Measurements from ENCODE around the gene MRM3.
"Not testable (repeated sequence)": the region's sequence is repeated elsewhere in the genome, so short reads cannot be mapped to it uniquely, and the experiment has no call there.

The MRM3 gene

GRCh38 chr17:773467-774312, 8.5 kb upstream of the MRM3 start:
- H3K27ac ChIP-seq (ENCODE audit: insufficient read depth in 1 of 2, low read depth in 1 of 2, low read length in 2 of 2, poor library complexity in 1 of 2, severe bottlenecking in 2 of 2) = no peak overlapping the region
- no peak overlapping the region for H3K4me3 ChIP-seq (ENCODE audit: control insufficient read depth in 1 of 7, extremely low read depth in 1 of 7, insufficient read depth in 4 of 7, low read depth in 2 of 7, low read length in 6 of 7)
- no peaks in the 10 kb centered on the region for H3K9me3 ChIP-seq (ENCODE audit: control extremely low read depth in 1 of 5, control insufficient read depth in 4 of 5, insufficient read depth in 2 of 5, low read depth in 1 of 5, low read length in 4 of 5)
- no peak for DNase-seq
- POLR2A ChIA-PET = no interaction called here
- no peaks in the 10 kb centered on the region for H3K4me1 ChIP-seq (ENCODE audit: control extremely low read depth in 1 of 4, control insufficient read depth in 4 of 4, insufficient read depth in 4 of 4, low read length in 3 of 4)
- WGBS (ENCODE audit: insufficient coverage) = 95% methylated on average over 10 of the region's 14 CpGs
- no peaks in the 10 kb centered on the region for H3K27me3 ChIP-seq (replicated peaks in 2 of 5; ENCODE audit: control insufficient read depth in 4 of 5, insufficient read depth in 5 of 5, low read length in 4 of 5)
- H3K36me3 ChIP-seq (ENCODE audit: control insufficient read depth in 4 of 4, insufficient read depth in 4 of 4, low read length in 3 of 4) = peaks cover 22 to 82% (median 68%) of the 10 kb centered on the region in 4 experiments
- CTCF ChIA-PET = no interaction called here

DNA sequence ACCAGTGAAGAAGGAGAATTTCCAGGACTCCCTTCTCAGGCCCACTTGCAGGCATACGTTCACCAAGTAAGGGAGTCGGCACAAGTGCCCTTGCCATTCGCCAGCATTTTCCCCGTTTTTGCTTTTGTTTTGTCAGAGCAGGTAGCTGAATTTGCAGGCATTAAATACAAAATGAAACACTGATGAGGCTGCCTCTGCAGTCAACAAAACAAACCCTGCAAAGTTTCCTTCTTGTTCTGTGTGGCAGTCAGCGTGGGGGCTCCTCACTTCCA, 7.9 kb upstream of the MRM3 start:
- no peak for DNase-seq
- 98% methylated on average over 5 of the region's 5 CpGs for WGBS (ENCODE audit: insufficient coverage)
- ChIA-PET CTCF (no interaction called here), POLR2A (no interaction called here)
- Histone ChIP-seq H3K36me3 (ENCODE audit: control insufficient read depth in 4 of 4, insufficient read depth in 4 of 4, low read length in 3 of 4) (peaks cover 22 to 77% (median 65%) of the 10 kb centered on the region in 4 experiments), H3K4me3 (ENCODE audit: control insufficient read depth in 1 of 7, extremely low read depth in 1 of 7, insufficient read depth in 4 of 7, low read depth in 2 of 7, low read length in 6 of 7) (no peak overlapping the region), H3K9me3 (ENCODE audit: control extremely low read depth in 1 of 5, control insufficient read depth in 4 of 5, insufficient read depth in 2 of 5, low read depth in 1 of 5, low read length in 4 of 5) (no peaks in the 10 kb centered on the region), H3K27ac (ENCODE audit: insufficient read depth in 1 of 2, low read depth in 1 of 2, low read length in 2 of 2, poor library complexity in 1 of 2, severe bottlenecking in 2 of 2) (no peak overlapping the region), H3K27me3 (replicated peaks in 2 of 5; ENCODE audit: control insufficient read depth in 4 of 5, insufficient read depth in 5 of 5, low read length in 4 of 5) (no peaks in the 10 kb centered on the region), H3K4me1 (ENCODE audit: control extremely low read depth in 1 of 4, control insufficient read depth in 4 of 4, insufficient read depth in 4 of 4, low read length in 3 of 4) (no peaks in the 10 kb centered on the region)

GRCh38 chr17:778096-778495, 4.1 kb upstream of the MRM3 start:
- H3K4me1 ChIP-seq (ENCODE audit: control extremely low read depth in 1 of 4, control insufficient read depth in 4 of 4, insufficient read depth in 4 of 4, low read length in 3 of 4) = peaks cover 9 to 16% (median 9%) of the 10 kb centered on the region in 4 experiments
- H3K4me3 ChIP-seq (ENCODE audit: control insufficient read depth in 1 of 7, extremely low read depth in 1 of 7, insufficient read depth in 4 of 7, low read depth in 2 of 7, low read length in 6 of 7) = no peak overlapping the region
- peaks cover 21 to 52% (median 47%) of the 10 kb centered on the region in 4 experiments for H3K36me3 ChIP-seq (ENCODE audit: control insufficient read depth in 4 of 4, insufficient read depth in 4 of 4, low read length in 3 of 4)
- POLR2A ChIA-PET = no interaction called here
- DNase-seq = no peak
- no peaks in the 10 kb centered on the region for H3K27me3 ChIP-seq (replicated peaks in 2 of 5; ENCODE audit: control insufficient read depth in 4 of 5, insufficient read depth in 5 of 5, low read length in 4 of 5)
- WGBS (ENCODE audit: insufficient coverage) = 98% methylated on average over 8 of the region's 11 CpGs
- CTCF ChIA-PET = interaction anchor here (0.7 to 2.1 kb wide), 2 partner anchors 219 to 222 kb away, joined by 3 to 8 read pairs; partner anchors contain the start of gene TIMM22
- no peaks in the 10 kb centered on the region for H3K9me3 ChIP-seq (ENCODE audit: control extremely low read depth in 1 of 5, control insufficient read depth in 4 of 5, insufficient read depth in 2 of 5, low read depth in 1 of 5, low read length in 4 of 5)
- no peak overlapping the region for H3K27ac ChIP-seq (ENCODE audit: insufficient read depth in 1 of 2, low read depth in 1 of 2, low read length in 2 of 2, poor library complexity in 1 of 2, severe bottlenecking in 2 of 2)

DNA sequence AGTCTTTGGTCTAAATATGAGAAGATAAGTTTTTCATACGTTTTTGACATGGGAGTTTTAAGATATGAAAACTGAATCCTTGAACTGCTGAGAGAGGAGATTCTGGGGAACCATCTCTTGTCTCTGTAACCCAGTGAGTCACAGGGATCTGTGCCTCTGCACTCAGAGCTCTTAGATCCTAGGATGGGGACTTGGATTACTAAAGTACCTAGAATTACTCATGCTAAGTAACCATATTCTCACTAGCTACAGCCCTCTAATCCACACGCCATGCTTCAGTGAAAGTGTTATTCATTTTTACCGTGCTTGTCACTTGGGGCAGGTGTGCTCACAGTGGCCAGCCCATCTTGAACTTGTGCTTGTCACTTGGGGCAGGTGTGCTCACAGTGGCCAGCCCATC, 2.0 kb downstream of the MRM3 start:
- CTCF ChIA-PET = interaction anchor here (1.0 kb wide), 1 partner anchor 197 kb away, joined by 3 read pairs; no protein-coding TSS in a partner anchor
- WGBS (ENCODE audit: insufficient coverage) = 94% methylated on average over 3 of the region's 3 CpGs
- Histone ChIP-seq H3K9me3 (ENCODE audit: control extremely low read depth in 1 of 5, control insufficient read depth in 4 of 5, insufficient read depth in 2 of 5, low read depth in 1 of 5, low read length in 4 of 5) (no peaks in the 10 kb centered on the region), H3K27ac (ENCODE audit: insufficient read depth in 1 of 2, low read depth in 1 of 2, low read length in 2 of 2, poor library complexity in 1 of 2, severe bottlenecking in 2 of 2) (no peak overlapping the region), H3K4me3 (ENCODE audit: control insufficient read depth in 1 of 7, extremely low read depth in 1 of 7, insufficient read depth in 4 of 7, low read depth in 2 of 7, low read length in 6 of 7) (no peak overlapping the region), H3K27me3 (replicated peaks in 2 of 5; ENCODE audit: control insufficient read depth in 4 of 5, insufficient read depth in 5 of 5, low read length in 4 of 5) (no peaks in the 10 kb centered on the region), H3K4me1 (ENCODE audit: control extremely low read depth in 1 of 4, control insufficient read depth in 4 of 4, insufficient read depth in 4 of 4, low read length in 3 of 4) (peaks cover 11 to 29% (median 15%) of the 10 kb centered on the region in 4 experiments), H3K36me3 (ENCODE audit: control insufficient read depth in 4 of 4, insufficient read depth in 4 of 4, low read length in 3 of 4) (peaks cover 11 to 30% (median 20%) of the 10 kb centered on the region in 4 experiments)
- POLR2A ChIA-PET = no interaction called here
- DNase-seq = no peak

DNA sequence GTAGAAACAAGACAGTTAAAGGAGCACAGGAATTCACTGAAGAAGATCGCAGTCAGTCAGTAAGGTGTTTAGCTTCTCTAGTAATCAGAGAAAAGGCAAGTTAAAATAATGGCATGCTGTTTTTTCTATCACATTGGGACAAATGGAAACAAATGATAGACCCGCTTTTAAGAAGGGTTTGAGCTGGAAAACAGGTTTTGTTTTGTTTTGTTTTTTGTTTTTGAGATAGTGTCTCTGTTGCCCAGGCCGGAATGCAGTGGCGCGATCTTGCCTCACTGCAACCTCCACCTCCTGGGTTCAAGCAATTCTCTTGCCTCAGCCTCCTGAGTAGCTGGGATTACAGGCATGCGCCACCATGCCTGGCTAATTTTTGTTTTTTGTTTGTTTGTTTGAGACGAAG, 3.7 kb downstream of the MRM3 start:
- H3K27ac ChIP-seq (ENCODE audit: insufficient read depth in 1 of 2, low read depth in 1 of 2, low read length in 2 of 2, poor library complexity in 1 of 2, severe bottlenecking in 2 of 2); H3K4me3 ChIP-seq (ENCODE audit: control insufficient read depth in 1 of 7, extremely low read depth in 1 of 7, insufficient read depth in 4 of 7, low read depth in 2 of 7, low read length in 6 of 7); H3K9me3 ChIP-seq (ENCODE audit: control extremely low read depth in 1 of 5, control insufficient read depth in 4 of 5, insufficient read depth in 2 of 5, low read depth in 1 of 5, low read length in 4 of 5); H3K27me3 ChIP-seq (replicated peaks in 2 of 5; ENCODE audit: control insufficient read depth in 4 of 5, insufficient read depth in 5 of 5, low read length in 4 of 5); POLR2A ChIA-PET; DNase-seq: not testable (repeated sequence)
- 100% methylated on average over 3 of the region's 7 CpGs for WGBS (ENCODE audit: insufficient coverage)
- Histone ChIP-seq H3K4me1 (ENCODE audit: control extremely low read depth in 1 of 4, control insufficient read depth in 4 of 4, insufficient read depth in 4 of 4, low read length in 3 of 4) (peaks cover 11 to 29% (median 15%) of the 10 kb centered on the region in 4 experiments), H3K36me3 (ENCODE audit: control insufficient read depth in 4 of 4, insufficient read depth in 4 of 4, low read length in 3 of 4) (peaks cover 14 to 45% (median 31%) of the 10 kb centered on the region in 4 experiments)
- CTCF ChIA-PET = interaction anchor here (1.4 to 1.8 kb wide), 2 partner anchors 9 to 195 kb away, joined by 4 read pairs; no protein-coding TSS in a partner anchor

GRCh38 chr17:787641-788221, 5.6 kb downstream of the MRM3 start:
- no peak for DNase-seq
- POLR2A ChIA-PET = interaction anchor here (0.6 to 0.7 kb wide), 2 partner anchors 16 to 230 kb away, joined by 3 read pairs; no protein-coding TSS in a partner anchor
- Histone ChIP-seq H3K27ac (ENCODE audit: insufficient read depth in 1 of 2, low read depth in 1 of 2, low read length in 2 of 2, poor library complexity in 1 of 2, severe bottlenecking in 2 of 2) (no peak overlapping the region), H3K4me3 (ENCODE audit: control insufficient read depth in 1 of 7, extremely low read depth in 1 of 7, insufficient read depth in 4 of 7, low read depth in 2 of 7, low read length in 6 of 7) (no peak overlapping the region), H3K9me3 (ENCODE audit: control extremely low read depth in 1 of 5, control insufficient read depth in 4 of 5, insufficient read depth in 2 of 5, low read depth in 1 of 5, low read length in 4 of 5) (peaks cover 0 to 1% (median 0%) of the 10 kb centered on the region in 5 experiments), H3K4me1 (ENCODE audit: control extremely low read depth in 1 of 4, control insufficient read depth in 4 of 4, insufficient read depth in 4 of 4, low read length in 3 of 4) (peaks cover 3 to 16% (median 10%) of the 10 kb centered on the region in 4 experiments), H3K27me3 (replicated peaks in 2 of 5; ENCODE audit: control insufficient read depth in 4 of 5, insufficient read depth in 5 of 5, low read length in 4 of 5) (no peaks in the 10 kb centered on the region), H3K36me3 (ENCODE audit: control insufficient read depth in 4 of 4, insufficient read depth in 4 of 4, low read length in 3 of 4) (peaks cover 19 to 63% (median 42%) of the 10 kb centered on the region in 4 experiments)
- 97% methylated on average over 5 of the region's 12 CpGs for WGBS (ENCODE audit: insufficient coverage)
- CTCF ChIA-PET = interaction anchor here (0.7 to 1.0 kb wide), 2 partner anchors 12 to 269 kb away, joined by 3 to 5 read pairs; no protein-coding TSS in a partner anchor

- CTCF ChIA-PET = interaction anchor here (0.9 to 1.6 kb wide), 4 partner anchors 11 to 208 kb away, joined by 3 to 5 read pairs (median 4); partner anchors contain the start of gene TIMM22
- no peak overlapping the region for H3K27ac ChIP-seq (ENCODE audit: insufficient read depth in 1 of 2, low read depth in 1 of 2, low read length in 2 of 2, poor library complexity in 1 of 2, severe bottlenecking in 2 of 2)
These were observed 6.4 kb downstream of the MRM3 start for GRCh38 chr17:788551-788950.

More at GRCh38 chr17:788551-788950, 6.4 kb downstream of the MRM3 start:
- H3K4me3 ChIP-seq (ENCODE audit: control insufficient read depth in 1 of 7, extremely low read depth in 1 of 7, insufficient read depth in 4 of 7, low read depth in 2 of 7, low read length in 6 of 7) = no peak overlapping the region
- 100% methylated on average over 4 of the region's 4 CpGs for WGBS (ENCODE audit: insufficient coverage)
- peaks cover 19 to 67% (median 46%) of the 10 kb centered on the region in 4 experiments for H3K36me3 ChIP-seq (ENCODE audit: control insufficient read depth in 4 of 4, insufficient read depth in 4 of 4, low read length in 3 of 4)
- peaks cover 0 to 1% (median 0%) of the 10 kb centered on the region in 5 experiments for H3K9me3 ChIP-seq (ENCODE audit: control extremely low read depth in 1 of 5, control insufficient read depth in 4 of 5, insufficient read depth in 2 of 5, low read depth in 1 of 5, low read length in 4 of 5)
- no peaks in the 10 kb centered on the region for H3K27me3 ChIP-seq (replicated peaks in 2 of 5; ENCODE audit: control insufficient read depth in 4 of 5, insufficient read depth in 5 of 5, low read length in 4 of 5)
- POLR2A ChIA-PET = no interaction called here
- peaks cover 0 to 8% (median 2%) of the 10 kb centered on the region in 4 experiments for H3K4me1 ChIP-seq (ENCODE audit: control extremely low read depth in 1 of 4, control insufficient read depth in 4 of 4, insufficient read depth in 4 of 4, low read length in 3 of 4)
- no peak for DNase-seq

Data from common myeloid progenitor, CD34-positive (primary cell).